Keratinocyte (primary cell): ENCODE measurements around the gene MYCBPAP.

Experiments used
- EZH2 ChIP-seq: IDR thresholded peaks from one replicate; pipeline ENCODE4 v1.6.1; 2012; ENCODE audit warnings: inconsistent platforms, mild to moderate bottlenecking, low read length, moderate library complexity
- TF ChIP-seq, protein P1 (sequence below), 3 experiments: IDR thresholded peaks in 1 of 3; conservative IDR thresholded peaks in 1 of 3; optimal IDR thresholded peaks in 1 of 3; 2 replicates in 2 of 3; 3 replicates in 1 of 3; pipeline versions ENCODE3 to v1.5.1; 2011; ENCODE audit warnings: low read length in 3 of 3, mild to moderate bottlenecking in 3 of 3, moderate library complexity in 2 of 3, control low read depth in 1 of 3, inconsistent platforms in 1 of 3; ENCODE audit not compliant: insufficient read depth in 2 of 3; ENCODE audit errors: extremely low read depth in 1 of 3

- TF ChIP-seq EZH2: no peak
- TF ChIP-seq, protein P1, sequence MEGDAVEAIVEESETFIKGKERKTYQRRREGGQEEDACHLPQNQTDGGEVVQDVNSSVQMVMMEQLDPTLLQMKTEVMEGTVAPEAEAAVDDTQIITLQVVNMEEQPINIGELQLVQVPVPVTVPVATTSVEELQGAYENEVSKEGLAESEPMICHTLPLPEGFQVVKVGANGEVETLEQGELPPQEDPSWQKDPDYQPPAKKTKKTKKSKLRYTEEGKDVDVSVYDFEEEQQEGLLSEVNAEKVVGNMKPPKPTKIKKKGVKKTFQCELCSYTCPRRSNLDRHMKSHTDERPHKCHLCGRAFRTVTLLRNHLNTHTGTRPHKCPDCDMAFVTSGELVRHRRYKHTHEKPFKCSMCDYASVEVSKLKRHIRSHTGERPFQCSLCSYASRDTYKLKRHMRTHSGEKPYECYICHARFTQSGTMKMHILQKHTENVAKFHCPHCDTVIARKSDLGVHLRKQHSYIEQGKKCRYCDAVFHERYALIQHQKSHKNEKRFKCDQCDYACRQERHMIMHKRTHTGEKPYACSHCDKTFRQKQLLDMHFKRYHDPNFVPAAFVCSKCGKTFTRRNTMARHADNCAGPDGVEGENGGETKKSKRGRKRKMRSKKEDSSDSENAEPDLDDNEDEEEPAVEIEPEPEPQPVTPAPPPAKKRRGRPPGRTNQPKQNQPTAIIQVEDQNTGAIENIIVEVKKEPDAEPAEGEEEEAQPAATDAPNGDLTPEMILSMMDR (optimal IDR thresholded peaks at IDR 0.05 in 1 of 3, IDR thresholded peaks at IDR 0.05 in 1 of 3, conservative IDR thresholded peaks at IDR 0.05 in 1 of 3; ENCODE audit: extremely low read depth in 1 of 3, insufficient read depth in 2 of 3, low read length in 3 of 3): no peak
Measured at GRCh38 chr17:50458701-50459676, 49.2 kb upstream of the MYCBPAP start.
